Measurements from ENCODE around the gene CRYZL1. TPM values are rescaled to one million over a fixed set of nuclear protein-coding genes. Genes with fewer than 3 reads are reported as not detected.
"Not testable (repeated sequence)": the region's sequence is repeated elsewhere in the genome, so short reads cannot be mapped to it uniquely, and the experiment has no call there.

Gene CRYZL1
- total and polyA plus RNA-seq, 9 donors: 21.2 to 35.9 (median 29.9) TPM

DNA sequence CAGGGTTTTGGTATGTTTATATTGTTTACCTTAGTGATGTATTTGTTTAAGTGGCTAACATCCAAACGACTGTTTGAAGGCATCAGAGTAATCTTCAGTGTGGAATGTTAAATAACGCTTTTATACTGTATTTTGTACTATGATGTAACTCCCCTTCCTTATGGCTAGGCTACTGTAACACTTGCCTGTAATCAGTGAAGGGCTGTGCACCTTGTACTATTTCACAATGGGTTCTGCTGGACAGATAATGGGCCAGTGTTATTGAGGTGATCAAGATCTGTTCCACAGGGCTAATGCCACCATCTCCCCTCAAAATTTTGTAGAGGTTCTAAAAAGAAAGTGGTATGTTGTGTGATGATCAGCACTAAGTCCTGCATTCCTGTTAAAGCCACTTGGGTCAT, 64.8 kb downstream of the CRYZL1 start:
- H3K4me1 ChIP-seq (ENCODE audit: control insufficient read depth, insufficient read depth, low read length); DNase-seq; H3K27me3 ChIP-seq (ENCODE audit: control insufficient read depth, insufficient read depth, low read length); H3K9me3 ChIP-seq (replicated peaks; ENCODE audit: control insufficient read depth, low read depth, low read length); H3K4me3 ChIP-seq (ENCODE audit: low read length); H3K27ac ChIP-seq (ENCODE audit: low read length): not testable (repeated sequence)
- no CpG with 5 or more reads among the region's 2 CpGs for whole genome bisulfite sequencing (ENCODE audit: insufficient coverage)
- peaks cover 35% of the 10 kb centered on the region for H3K36me3 ChIP-seq (ENCODE audit: control insufficient read depth, insufficient read depth, low read length)

DNA sequence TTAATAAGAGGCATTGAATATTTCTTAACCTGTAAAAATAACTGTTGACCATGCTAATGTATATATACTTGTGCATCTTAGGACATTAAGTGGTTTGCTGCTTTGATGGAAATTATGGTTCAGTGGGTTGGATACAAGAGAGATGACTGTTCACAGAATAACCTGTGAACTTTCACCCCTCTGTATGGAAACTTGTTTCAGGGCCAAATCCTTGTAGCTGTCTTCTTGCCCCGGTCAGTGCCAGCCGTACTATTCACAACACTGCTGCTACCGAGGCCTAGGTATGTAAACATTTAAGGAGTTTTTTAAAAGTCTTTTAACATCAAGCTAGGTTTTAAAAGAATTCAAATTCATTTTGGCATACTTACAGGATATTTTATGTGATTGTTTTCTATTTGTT, 69.2 kb downstream of the CRYZL1 start:
- no CpG with 5 or more reads among the region's 3 CpGs for WGBS (ENCODE audit: insufficient coverage)

DNA sequence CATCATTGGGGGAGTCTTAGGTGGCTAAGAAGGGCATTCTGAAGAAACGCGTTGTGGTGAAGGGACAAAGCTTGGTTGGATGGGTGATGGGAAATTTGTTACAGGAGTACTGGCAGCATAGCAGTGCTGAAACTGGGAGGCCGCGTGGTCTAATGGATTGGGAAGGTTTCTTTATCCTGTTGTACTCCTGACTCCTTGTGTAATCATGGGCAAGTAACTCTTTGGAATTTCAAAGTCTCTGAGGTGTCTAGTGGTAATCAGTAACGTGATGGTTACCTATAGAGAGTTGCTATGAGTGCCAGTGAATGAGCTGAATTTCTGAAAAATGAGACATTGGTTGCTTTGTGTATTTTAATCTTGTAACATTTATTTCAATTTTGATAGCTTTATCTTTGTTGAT, 71.5 kb downstream of the CRYZL1 start:
- Histone ChIP-seq H3K4me3 (ENCODE audit: low read length) (no peak overlapping the region), H3K27me3 (ENCODE audit: control insufficient read depth, insufficient read depth, low read length) (no peaks in the 10 kb centered on the region), H3K4me1 (ENCODE audit: control insufficient read depth, insufficient read depth, low read length) (no peaks in the 10 kb centered on the region), H3K36me3 (ENCODE audit: control insufficient read depth, insufficient read depth, low read length) (peaks cover 28% of the 10 kb centered on the region), H3K9me3 (replicated peaks; ENCODE audit: control insufficient read depth, low read depth, low read length) (no peaks in the 10 kb centered on the region), H3K27ac (ENCODE audit: low read length) (no peak overlapping the region)
- 96% methylated on average over 4 of the region's 5 CpGs for WGBS (ENCODE audit: insufficient coverage)
- no peak for DNase-seq

More for the DNA sequence above, 69.2 kb downstream of the CRYZL1 start:
- no peaks in the 10 kb centered on the region for H3K4me1 ChIP-seq (ENCODE audit: control insufficient read depth, insufficient read depth, low read length)
- no peak overlapping the region for H3K4me3 ChIP-seq (ENCODE audit: low read length)
- no peaks in the 10 kb centered on the region for H3K9me3 ChIP-seq (replicated peaks; ENCODE audit: control insufficient read depth, low read depth, low read length)
- DNase-seq: no peak
- H3K27ac ChIP-seq (ENCODE audit: low read length): no peak overlapping the region
- peaks cover 40% of the 10 kb centered on the region for H3K36me3 ChIP-seq (ENCODE audit: control insufficient read depth, insufficient read depth, low read length)
- H3K27me3 ChIP-seq (ENCODE audit: control insufficient read depth, insufficient read depth, low read length): no peaks in the 10 kb centered on the region

DNA sequence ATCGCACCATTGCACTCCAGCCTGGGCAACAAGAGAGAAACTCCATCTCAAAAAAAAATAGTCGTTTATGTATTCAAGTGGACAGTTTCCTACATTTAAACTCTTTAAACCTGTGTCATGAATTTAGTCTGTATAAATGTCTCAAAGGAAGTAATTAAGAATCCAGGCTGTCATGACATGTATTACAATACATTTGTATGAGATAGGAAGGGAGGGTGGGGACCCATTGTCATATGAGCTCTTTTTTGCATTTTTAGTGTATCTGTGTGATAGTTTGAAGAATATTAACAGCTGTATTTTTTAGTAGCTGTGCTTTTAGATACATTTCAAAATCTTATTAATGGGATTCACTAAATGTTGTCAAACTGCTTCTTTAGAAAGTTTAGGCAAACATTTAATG, 73.1 kb downstream of the CRYZL1 start:
- no peaks in the 10 kb centered on the region for H3K4me1 ChIP-seq (ENCODE audit: control insufficient read depth, insufficient read depth, low read length)

DNA sequence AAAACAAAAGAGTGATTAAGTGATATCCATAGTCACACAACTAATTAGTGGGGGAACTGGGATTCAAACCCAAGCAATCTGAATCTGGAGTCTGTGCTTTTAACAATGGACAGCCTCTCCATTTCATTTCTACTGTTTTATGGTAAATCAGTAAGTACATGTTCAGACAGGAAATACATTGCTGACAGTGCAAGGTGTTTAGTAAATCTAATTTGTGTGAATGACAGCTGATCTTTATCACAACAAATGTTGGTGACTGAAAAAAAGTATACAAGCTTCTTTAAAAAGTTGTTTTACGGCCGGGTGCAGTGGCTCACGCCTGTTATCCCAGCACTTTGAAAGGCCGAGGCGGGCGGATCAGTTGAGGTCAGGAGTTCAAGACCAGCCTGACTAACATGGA, 73.6 kb downstream of the CRYZL1 start:
- Histone ChIP-seq H3K4me1 (ENCODE audit: control insufficient read depth, insufficient read depth, low read length) (no peaks in the 10 kb centered on the region), H3K27ac (ENCODE audit: low read length) (no peak overlapping the region), H3K36me3 (ENCODE audit: control insufficient read depth, insufficient read depth, low read length) (peaks cover 20% of the 10 kb centered on the region), H3K9me3 (replicated peaks; ENCODE audit: control insufficient read depth, low read depth, low read length) (no peaks in the 10 kb centered on the region), H3K27me3 (ENCODE audit: control insufficient read depth, insufficient read depth, low read length) (no peaks in the 10 kb centered on the region), H3K4me3 (ENCODE audit: low read length) (no peak overlapping the region)
- no peak for DNase-seq
- 74% methylated on average over 6 of the region's 6 CpGs for WGBS (ENCODE audit: insufficient coverage)

More for the DNA sequence above, 73.1 kb downstream of the CRYZL1 start:
- H3K9me3 ChIP-seq (replicated peaks; ENCODE audit: control insufficient read depth, low read depth, low read length): no peaks in the 10 kb centered on the region
- no peak overlapping the region for H3K27ac ChIP-seq (ENCODE audit: low read length)
- H3K4me3 ChIP-seq (ENCODE audit: low read length): no peak overlapping the region
- no CpG with 5 or more reads among the region's 2 CpGs for WGBS (ENCODE audit: insufficient coverage)
- peaks cover 20% of the 10 kb centered on the region for H3K36me3 ChIP-seq (ENCODE audit: control insufficient read depth, insufficient read depth, low read length)
- H3K27me3 ChIP-seq (ENCODE audit: control insufficient read depth, insufficient read depth, low read length): no peaks in the 10 kb centered on the region
- no peak for DNase-seq

DNA sequence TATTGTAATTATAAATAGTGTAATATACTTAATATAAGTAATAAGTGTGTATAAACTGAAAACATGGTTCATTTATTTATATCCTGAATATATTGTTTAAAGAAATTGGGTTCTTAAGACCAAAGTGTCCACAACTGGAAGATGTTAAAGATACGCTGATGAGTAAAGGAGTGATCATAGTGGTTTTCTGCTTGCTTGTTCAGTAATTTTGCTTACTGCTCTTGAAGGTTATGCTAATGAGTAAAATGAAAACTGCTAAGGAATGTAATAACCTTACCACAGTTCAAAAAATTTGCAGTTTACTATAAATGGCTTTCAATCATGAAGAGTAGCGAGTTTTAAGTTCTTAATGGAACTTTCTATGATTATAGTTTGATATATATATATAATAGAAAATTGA, 75.0 kb downstream of the CRYZL1 start:
- Histone ChIP-seq H3K4me3 (ENCODE audit: low read length) (no peak overlapping the region), H3K27me3 (ENCODE audit: control insufficient read depth, insufficient read depth, low read length) (no peaks in the 10 kb centered on the region), H3K9me3 (replicated peaks; ENCODE audit: control insufficient read depth, low read depth, low read length) (no peaks in the 10 kb centered on the region), H3K27ac (ENCODE audit: low read length) (no peak overlapping the region), H3K36me3 (ENCODE audit: control insufficient read depth, insufficient read depth, low read length) (peaks cover 17% of the 10 kb centered on the region), H3K4me1 (ENCODE audit: control insufficient read depth, insufficient read depth, low read length) (no peaks in the 10 kb centered on the region)
- no CpG with 5 or more reads among the region's 2 CpGs for WGBS (ENCODE audit: insufficient coverage)
- DNase-seq: no peak

DNA sequence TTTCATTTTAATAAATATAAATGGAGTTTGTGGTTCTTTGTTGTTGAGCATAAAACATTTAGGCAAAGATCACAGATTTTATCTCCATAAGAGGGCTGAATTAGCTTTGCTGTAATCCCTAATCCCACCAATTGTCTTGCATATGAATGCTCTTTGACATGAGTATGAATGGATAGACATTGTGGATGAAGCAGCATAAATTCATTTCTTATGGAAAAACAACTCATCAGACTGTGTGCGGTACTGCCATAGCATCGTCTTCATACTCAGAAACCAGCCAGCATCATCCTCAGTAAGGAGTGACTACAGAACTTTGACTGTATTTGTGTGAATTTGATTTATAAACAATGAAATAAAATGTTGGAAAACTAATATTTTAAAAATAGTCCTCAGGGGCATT, 79.2 kb downstream of the CRYZL1 start:
- no peaks in the 10 kb centered on the region for H3K4me1 ChIP-seq (ENCODE audit: control insufficient read depth, insufficient read depth, low read length)
- H3K4me3 ChIP-seq (ENCODE audit: low read length): no peak overlapping the region
- WGBS (ENCODE audit: insufficient coverage): no CpG with 5 or more reads among the region's 2 CpGs
- H3K9me3 ChIP-seq (replicated peaks; ENCODE audit: control insufficient read depth, low read depth, low read length): no peaks in the 10 kb centered on the region
- H3K27ac ChIP-seq (ENCODE audit: low read length): no peak overlapping the region
- H3K27me3 ChIP-seq (ENCODE audit: control insufficient read depth, insufficient read depth, low read length): no peaks in the 10 kb centered on the region
- peaks cover 26% of the 10 kb centered on the region for H3K36me3 ChIP-seq (ENCODE audit: control insufficient read depth, insufficient read depth, low read length)
- no peak for DNase-seq

DNA sequence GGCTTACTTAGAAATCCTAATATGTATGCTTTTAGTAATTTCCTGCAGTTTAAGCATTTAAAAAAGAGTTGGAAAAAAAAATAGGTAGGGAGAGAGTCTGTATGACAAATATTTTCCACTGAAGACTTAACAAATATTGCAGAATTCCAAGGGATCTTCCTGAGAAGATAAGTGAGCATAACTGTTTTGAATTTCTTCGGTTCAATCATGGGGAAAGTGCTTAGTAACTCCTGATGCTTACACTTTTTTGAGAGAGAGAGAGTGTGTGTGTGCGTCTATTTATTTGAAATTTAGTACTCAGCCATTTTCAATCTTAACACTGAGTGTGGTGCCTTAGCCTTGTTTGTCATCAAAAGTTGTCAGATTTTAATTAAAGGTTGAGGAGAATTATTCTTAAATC, 80.2 kb downstream of the CRYZL1 start:
- WGBS (ENCODE audit: insufficient coverage): no CpG with 5 or more reads among the region's 2 CpGs
- H3K27ac ChIP-seq (ENCODE audit: low read length): no peak overlapping the region

DNA sequence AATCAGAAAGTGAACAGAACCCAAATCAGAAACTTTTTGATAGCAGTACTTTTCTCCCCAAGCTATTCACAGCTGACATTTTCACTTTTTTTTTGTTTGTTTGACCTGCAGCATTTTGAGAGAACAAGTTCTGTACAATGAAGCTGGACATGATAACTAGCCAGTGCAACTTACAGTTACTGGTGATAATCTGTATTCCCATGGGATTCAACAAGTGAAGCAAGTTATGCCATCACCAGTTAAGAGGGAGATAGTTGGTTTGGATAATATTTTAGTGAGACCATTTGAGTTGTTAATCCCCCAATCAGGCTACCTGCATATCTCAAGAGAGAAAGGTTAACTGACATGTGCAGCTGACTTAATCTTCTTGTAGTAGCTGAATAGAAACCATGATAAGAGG, 80.6 kb downstream of the CRYZL1 start:
- H3K27ac ChIP-seq (ENCODE audit: low read length): no peak overlapping the region

More for the DNA sequence above, 80.2 kb downstream of the CRYZL1 start:
- no peak overlapping the region for H3K4me3 ChIP-seq (ENCODE audit: low read length)
- no peaks in the 10 kb centered on the region for H3K27me3 ChIP-seq (ENCODE audit: control insufficient read depth, insufficient read depth, low read length)
- DNase-seq: peak; percentile 18
- no peaks in the 10 kb centered on the region for H3K9me3 ChIP-seq (replicated peaks; ENCODE audit: control insufficient read depth, low read depth, low read length)
- peaks cover 33% of the 10 kb centered on the region for H3K36me3 ChIP-seq (ENCODE audit: control insufficient read depth, insufficient read depth, low read length)
- H3K4me1 ChIP-seq (ENCODE audit: control insufficient read depth, insufficient read depth, low read length): no peaks in the 10 kb centered on the region

DNA sequence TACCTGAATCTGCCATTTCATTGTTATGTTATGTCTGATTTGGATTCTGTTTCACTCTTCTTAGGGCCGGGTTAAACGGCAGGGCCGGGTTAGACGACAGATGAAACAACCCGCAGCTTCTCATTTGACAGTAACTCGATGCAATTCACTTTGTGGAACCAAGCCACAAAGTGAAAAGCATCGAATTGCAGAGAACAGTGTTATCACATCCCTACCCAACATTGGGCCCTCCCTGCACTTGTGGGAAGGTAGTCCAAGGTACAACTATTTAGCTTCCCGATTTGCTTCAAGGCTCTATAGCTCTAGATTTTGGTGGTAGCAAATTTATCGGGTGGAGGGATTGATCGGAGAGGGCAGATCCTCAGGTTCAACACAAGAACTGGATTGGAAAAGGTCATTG, 81.7 kb downstream of the CRYZL1 start:
- H3K27me3 ChIP-seq (ENCODE audit: control insufficient read depth, insufficient read depth, low read length): no peaks in the 10 kb centered on the region
- WGBS (ENCODE audit: insufficient coverage): 94% methylated on average over 6 of the region's 10 CpGs
- peaks cover 36% of the 10 kb centered on the region for H3K36me3 ChIP-seq (ENCODE audit: control insufficient read depth, insufficient read depth, low read length)
- H3K4me3 ChIP-seq (ENCODE audit: low read length): no peak overlapping the region
- H3K9me3 ChIP-seq (replicated peaks; ENCODE audit: control insufficient read depth, low read depth, low read length): no peaks in the 10 kb centered on the region
- no peak overlapping the region for H3K27ac ChIP-seq (ENCODE audit: low read length)
- DNase-seq: no peak
- no peaks in the 10 kb centered on the region for H3K4me1 ChIP-seq (ENCODE audit: control insufficient read depth, insufficient read depth, low read length)

More for the DNA sequence above, 80.6 kb downstream of the CRYZL1 start:
- DNase-seq: no peak
- Histone ChIP-seq H3K9me3 (replicated peaks; ENCODE audit: control insufficient read depth, low read depth, low read length) (no peaks in the 10 kb centered on the region), H3K36me3 (ENCODE audit: control insufficient read depth, insufficient read depth, low read length) (peaks cover 33% of the 10 kb centered on the region), H3K4me1 (ENCODE audit: control insufficient read depth, insufficient read depth, low read length) (no peaks in the 10 kb centered on the region), H3K4me3 (ENCODE audit: low read length) (no peak overlapping the region), H3K27me3 (ENCODE audit: control insufficient read depth, insufficient read depth, low read length) (no peaks in the 10 kb centered on the region)

DNA sequence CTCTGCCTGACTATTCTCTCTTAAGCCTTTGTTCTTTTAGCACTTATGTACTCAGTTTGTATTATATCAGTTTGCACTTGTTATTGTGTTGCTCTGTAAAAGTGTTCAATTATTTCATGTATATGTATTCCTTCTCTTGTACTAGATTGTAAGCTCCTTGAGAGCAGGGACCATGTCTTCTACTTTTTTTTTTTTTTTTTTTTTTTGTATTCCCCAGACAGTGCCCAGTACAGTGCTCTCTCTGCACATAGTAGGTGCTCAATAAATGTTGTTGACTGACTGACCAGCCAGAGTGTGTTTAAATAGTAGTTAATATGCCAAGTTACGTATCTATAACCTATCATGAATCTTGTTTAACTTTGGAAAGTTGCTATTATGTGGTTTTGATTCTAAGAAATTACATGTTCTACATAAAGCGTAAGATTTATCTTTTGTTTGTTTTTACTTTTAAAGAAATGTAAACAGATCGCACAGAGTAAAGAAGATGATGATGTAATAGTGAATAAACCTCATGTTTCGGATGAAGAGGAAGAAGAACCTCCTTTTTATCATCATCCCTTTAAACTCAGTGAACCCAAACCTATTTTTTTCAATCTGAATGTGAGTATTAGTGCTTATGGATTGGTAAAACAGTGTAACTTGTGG, 82.6 kb downstream of the CRYZL1 start:
- H3K36me3 ChIP-seq (ENCODE audit: control insufficient read depth, insufficient read depth, low read length): peaks cover 45% of the 10 kb centered on the region
- no peak overlapping the region for H3K4me3 ChIP-seq (ENCODE audit: low read length)
- H3K9me3 ChIP-seq (replicated peaks; ENCODE audit: control insufficient read depth, low read depth, low read length): no peaks in the 10 kb centered on the region
- WGBS (ENCODE audit: insufficient coverage): no CpG with 5 or more reads among the region's 4 CpGs
- no peak for DNase-seq
- no peaks in the 10 kb centered on the region for H3K27me3 ChIP-seq (ENCODE audit: control insufficient read depth, insufficient read depth, low read length)
- H3K27ac ChIP-seq (ENCODE audit: low read length): no peak overlapping the region
- H3K4me1 ChIP-seq (ENCODE audit: control insufficient read depth, insufficient read depth, low read length): no peaks in the 10 kb centered on the region
